IMR-90 (cell line): ENCODE data around the gene NT5C. TPM values are rescaled to one million over a fixed set of nuclear protein-coding genes. Genes with fewer than 3 reads are reported as not detected.

Experiments used
- ATAC-seq: fragments of 200-7000 bp; cut with Tn5 transposase; 2 replicates; pipeline ENCODE4 v1.9.1; 2020; ENCODE audit warnings: low read depth, mild to moderate bottlenecking, moderate library complexity
- BruUV-seq: library from RNA; stranded (reverse); fragments of 400-500 nt; replicated peaks from 2 replicates; lab custom pipeline; 2021; lab: Mats Ljungman, UMichigan
- CTCF ChIA-PET: fragments of 300-600 bp; formaldehyde crosslinking; extraction: SDS; loops from one replicate; lab custom pipeline; 2021; ENCODE audit warnings: antibody characterized with exemption; lab: Yijun Ruan, JAX
- POLR2A ChIA-PET: fragments of 300-600 bp; sonication (Branson Sonifier 250); formaldehyde crosslinking; loops from one replicate; lab custom pipeline; 2022; ENCODE audit warnings: antibody characterized with exemption; ENCODE audit not compliant: unreplicated experiment; lab: Charles Lee
- DNase-seq: peaks from one replicate; pipeline ENCODE4 v3.0.0; 2013
- H2AFZ ChIP-seq: replicated peaks from 2 replicates; pipeline ENCODE3; 2013; ENCODE audit warnings: low read length, mild to moderate bottlenecking; ENCODE audit not compliant: poor library complexity
- H2AK5ac ChIP-seq: 2 replicates; pipeline ENCODE4 v1.6.1; 2013; ENCODE audit warnings: low read depth, low read length, inconsistent platforms
- H2AK9ac ChIP-seq: replicated peaks from 2 replicates; pipeline ENCODE3; 2013; ENCODE audit warnings: mild to moderate bottlenecking, low read depth, low read length, moderate library complexity; ENCODE audit not compliant: poor library complexity
- H2BK120ac ChIP-seq: 2 replicates; pipeline ENCODE4 v1.6.1; 2013; ENCODE audit warnings: low read depth, low read length, inconsistent platforms
- H2BK15ac ChIP-seq: 3 replicates; pipeline ENCODE4 v1.6.1; 2013; ENCODE audit warnings: low read depth, low read length, inconsistent platforms
- H2BK20ac ChIP-seq: 2 replicates; pipeline ENCODE4 v1.6.1; 2013; ENCODE audit warnings: low read depth, mild to moderate bottlenecking, inconsistent platforms, low read length, moderate library complexity
- H2BK5ac ChIP-seq: 2 replicates; pipeline ENCODE4 v1.6.1; 2013; ENCODE audit warnings: mild to moderate bottlenecking, low read depth, low read length, inconsistent platforms; ENCODE audit not compliant: poor library complexity, severe bottlenecking
- H3K14ac ChIP-seq: replicated peaks from 2 replicates; pipeline ENCODE4 v1.6.1; 2013; ENCODE audit warnings: low read depth, low read length, inconsistent platforms
- H3K18ac ChIP-seq: 2 replicates; pipeline ENCODE4 v1.6.1; 2013; ENCODE audit warnings: low read depth, low read length, control low read depth
- H3K23ac ChIP-seq: 2 replicates; pipeline ENCODE4 v1.6.1; 2013; ENCODE audit warnings: low read depth, low read length, inconsistent platforms
- H3K27ac ChIP-seq: 2 replicates; pipeline ENCODE4 v1.5.1; 2013; ENCODE audit warnings: mild to moderate bottlenecking, control low read depth, low read length; ENCODE audit not compliant: insufficient read depth
- H3K27me3 ChIP-seq: 2 replicates; pipeline ENCODE4 v1.6.1; 2013; ENCODE audit warnings: low read length; ENCODE audit not compliant: control insufficient read depth, insufficient read depth
- H3K36me3 ChIP-seq: 2 replicates; pipeline ENCODE4 v1.6.1; 2013; ENCODE audit warnings: low read length, mixed read lengths; ENCODE audit not compliant: control insufficient read depth, insufficient read depth
- H3K4ac ChIP-seq: 2 replicates; pipeline ENCODE4 v1.6.1; 2013; ENCODE audit warnings: low read depth, low read length, inconsistent platforms
- H3K4me1 ChIP-seq: 2 replicates; pipeline ENCODE4 v1.6.1; 2013; ENCODE audit warnings: low read length, mixed read lengths; ENCODE audit not compliant: control insufficient read depth, insufficient read depth
- H3K4me2 ChIP-seq: 2 replicates; pipeline ENCODE4 v1.6.1; 2013; ENCODE audit warnings: low read depth, mild to moderate bottlenecking, control low read depth, low read length, moderate library complexity
- H3K4me3 ChIP-seq: 2 replicates; pipeline ENCODE4 v1.5.1; 2013; ENCODE audit warnings: low read depth, mild to moderate bottlenecking, control low read depth, low read length, moderate library complexity; ENCODE audit not compliant: insufficient read depth
- H3K56ac ChIP-seq: 2 replicates; pipeline ENCODE4 v1.6.1; 2013; ENCODE audit warnings: low read length, inconsistent platforms; ENCODE audit not compliant: insufficient read depth; ENCODE audit errors: extremely low read depth
- H3K79me1 ChIP-seq, 2 experiments: 2 replicates each; pipeline ENCODE4 v1.6.1; 2013; ENCODE audit warnings: low read length in 2 of 2, inconsistent platforms in 1 of 2, low read depth in 1 of 2
- H3K9ac ChIP-seq: 2 replicates; pipeline ENCODE4 v1.6.1; 2013; ENCODE audit warnings: low read depth, low read length, control low read depth
- H3K9me1 ChIP-seq: 2 replicates; pipeline ENCODE4 v1.6.1; 2013; ENCODE audit warnings: low read length, inconsistent platforms; ENCODE audit not compliant: insufficient read depth
- H3K9me3 ChIP-seq: 2 replicates; pipeline ENCODE4 v1.6.1; 2013; ENCODE audit warnings: low read length; ENCODE audit not compliant: control insufficient read depth, insufficient read depth
- H4K20me1 ChIP-seq: 2 replicates; pipeline ENCODE4 v1.6.1; 2013; ENCODE audit warnings: low read length, inconsistent platforms; ENCODE audit not compliant: insufficient read depth
- H4K5ac ChIP-seq: 2 replicates; pipeline ENCODE4 v1.6.1; 2013; ENCODE audit warnings: mild to moderate bottlenecking, low read depth, low read length, control low read depth
- H4K8ac ChIP-seq, 2 experiments: 2 replicates each; pipeline ENCODE4 v1.6.1; 2013; ENCODE audit warnings: low read depth in 2 of 2, low read length in 2 of 2, control low read depth in 1 of 2, inconsistent platforms in 1 of 2
- H4K91ac ChIP-seq: 2 replicates; pipeline ENCODE4 v1.6.1; 2013; ENCODE audit warnings: low read depth, low read length, inconsistent platforms; ENCODE audit not compliant: insufficient read depth
- CEBPB ChIP-seq: IDR thresholded peaks from 2 replicates; pipeline ENCODE4 v1.6.1; 2012; ENCODE audit warnings: low read depth, low read length, improper control_type of control experiment
- CHD1 ChIP-seq: IDR thresholded peaks from 2 replicates; pipeline ENCODE4 v1.6.1; 2012; ENCODE audit warnings: low read depth, low read length, improper control_type of control experiment
- CTCF ChIP-seq: conservative IDR thresholded peaks from 2 replicates; pipeline ENCODE4 v1.5.1; 2012; ENCODE audit warnings: mild to moderate bottlenecking, low read depth, low read length, improper control_type of control experiment
- ELK1 ChIP-seq: fragments of 150-350 bp; IDR thresholded peaks from 2 replicates; pipeline ENCODE4 v1.6.1; 2016; ENCODE audit warnings: low read depth, mild to moderate bottlenecking, low read length, moderate library complexity, borderline replicate concordance
- FOS ChIP-seq: fragments of 150-350 bp; IDR thresholded peaks from 2 replicates; pipeline ENCODE4 v1.6.1; 2016; ENCODE audit warnings: low read depth, low read length
- MAFK ChIP-seq: IDR thresholded peaks from 2 replicates; pipeline ENCODE4 v1.6.1; 2012; ENCODE audit warnings: low read depth, low read length, improper control_type of control experiment
- MXI1 ChIP-seq: IDR thresholded peaks from 2 replicates; pipeline ENCODE4 v1.6.1; 2012; ENCODE audit warnings: low read depth, mild to moderate bottlenecking, low read length, moderate library complexity, borderline replicate concordance
- NFE2L2 ChIP-seq: fragments of 150-350 bp; IDR thresholded peaks from 2 replicates; pipeline ENCODE4 v1.6.1; 2016; ENCODE audit warnings: low read depth, mild to moderate bottlenecking, low read length
- RCOR1 ChIP-seq: IDR thresholded peaks from 2 replicates; pipeline ENCODE4 v1.6.1; 2012; ENCODE audit warnings: mild to moderate bottlenecking, low read length, improper control_type of control experiment; ENCODE audit not compliant: insufficient replicate concordance
- RFX5 ChIP-seq: IDR thresholded peaks from 2 replicates; pipeline ENCODE4 v1.8.0; 2012; ENCODE audit warnings: low read depth, mild to moderate bottlenecking, low read length, moderate library complexity
- WGBS, 2 experiments: methylation state at CpG; one replicate each; pipeline versions ENCODE4 v1.1.5 to v1.1.7; 2013; ENCODE audit warnings: missing lambda C conversion rate in 2 of 2; ENCODE audit not compliant: insufficient read length in 1 of 2; ENCODE audit errors: extremely low coverage in 2 of 2; 5-methylcytosine and 5-hydroxymethylcytosine counted together
- dilution Hi-C: fragments of 300-500 bp; cut with HindIII; formaldehyde crosslinking; loops from one replicate; pipeline ENCODE4 v1.14.3; 2018; ENCODE audit warnings: low sequenced_read_pairs; ENCODE audit not compliant: unreplicated experiment
- in situ Hi-C: fragments of 300-500 bp; cut with MboI; formaldehyde crosslinking; loops from 3 replicates; pipeline ENCODE4 v1.14.3; 2019; ENCODE audit warnings: low sequenced_read_pairs, inconsistent platforms, mixed read lengths
- intact Hi-C: fragments of 100-400 bp; cut with micrococcal nuclease; formaldehyde crosslinking; loops from 2 replicates; pipeline ENCODE4 v1.10.0; 2022
- polyA plus RNA-seq, 3 experiments: library from polyadenylated mRNA; depleted of rRNA; stranded (reverse); fragments of >200 nt; gene quantifications; 2 replicates each; pipeline ENCODE4 v1.2.3, GENCODE V29; 2012; ENCODE audit warnings: low replicate concordance in 1 of 3
- total RNA-seq: library from RNA; depleted of rRNA; stranded (reverse); fragments of >200 nt; gene quantifications from 2 replicates; pipeline ENCODE4 v1.2.3, GENCODE V29; 2012

The NT5C gene
- total and polyA plus RNA-seq, 2 of the 4 experiments (the other 2 are of a cell fraction), result 24.0 to 44.6 TPM

- Histone ChIP-seq H3K23ac (no peak overlapping the region), H3K4me1 (peaks cover 7% of the 10 kb centered on the region; the same call in 1 of the 2 replicates), H3K9me1 (0 out of 2 replicates have a peak, but pooled peaks cover 5% of the 10 kb centered on the region), H3K9ac (peak overlapping the region; percentile 87), H3K36me3 (peaks cover 4% of the 10 kb centered on the region; the same call in 1 of the 2 replicates), H2BK120ac (no peak overlapping the region), H3K4me2 (peak overlapping the region; percentile 83), H2BK20ac (no peak overlapping the region), H3K18ac (no peak overlapping the region), H3K4ac (peak overlapping the region; percentile 15), H4K8ac (peak overlapping the region; percentile 96 to 98; a peak in 3 of 4 replicates), H4K91ac (peak overlapping the region; percentile 55; the same call in 1 of the 2 replicates), H4K5ac (no peak overlapping the region; the same call in 1 of the 2 replicates), H2AFZ (peak overlapping the region; percentile 91), H3K4me3 (peak overlapping the region; percentile 87), H3K56ac (peak overlapping the region; percentile 12; the same call in 1 of the 2 replicates), H3K14ac (peak overlapping the region; percentile 61; the same call in 1 of the 2 replicates), H3K9me3 (no peaks in the 10 kb centered on the region), H3K27me3 (peaks cover 2% of the 10 kb centered on the region; the same call in 1 of the 2 replicates), H2AK5ac (peak overlapping the region; percentile 57; the same call in 1 of the 2 replicates), H3K79me1 (peaks cover 23 to 38% of the 10 kb centered on the region in 2 experiments), H2BK5ac (no peak overlapping the region), H4K20me1 (no peaks in the 10 kb centered on the region), H3K27ac (no peak overlapping the region; the same call in 1 of the 2 replicates), H2BK15ac (no peak overlapping the region), H2AK9ac (peak overlapping the region; percentile 97)
- ChIA-PET POLR2A (interaction anchor here (1.6 kb wide), 1 partner anchor 32 kb away, joined by 8 read pairs; no protein-coding TSS in a partner anchor), CTCF (interaction anchor here (1.0 kb wide), 1 partner anchor 51 kb away, joined by 3 read pairs; no protein-coding TSS in a partner anchor)
- WGBS, 2 experiments, result 51% methylated on average over 21 of the region's 40 CpGs; no CpG with 5 or more reads in 1 of the 2 experiments
- ATAC-seq (no peak), DNase-seq (no peak)
- BruUV-seq, result no TSS peak
- in situ Hi-C loops, result no loop called here
- dilution Hi-C loops, result no loop called here
- TF ChIP-seq FOS, result no peak
- TF ChIP-seq CTCF, result no peak
- TF ChIP-seq CHD1, result no peak
- TF ChIP-seq MXI1, result no peak
- TF ChIP-seq RCOR1, result no peak
- TF ChIP-seq MAFK, result no peak
- TF ChIP-seq CEBPB, result no peak
- TF ChIP-seq ELK1, result no peak
- no peak for TF ChIP-seq NFE2L2
- TF ChIP-seq RFX5, result no peak
- intact Hi-C loops, result loop anchor here (5.0 kb wide), 2 partner anchors 48 to 123 kb away; partner anchors contain the start of gene CDR2L
Measured at GRCh38 chr17:75110234-75110937, 21.2 kb downstream of the NT5C start.
